GM12892 (cell line): ENCODE data around the gene RIN1.

Source experiments
- DNase-seq: peaks from one replicate; pipeline ENCODE4 v3.0.0; 2011; ENCODE audit not compliant: insufficient read length
- FAIRE-seq: peaks from 2 replicates; lab custom pipeline; 2011; peaks lifted over from hg19 to GRCh38; lab: Jason Lieb, UNC
- POLR2A ChIP-seq: IDR thresholded peaks from 2 replicates; pipeline ENCODE4 v1.6.1; 2011; ENCODE audit warnings: low read depth, low read length, control low read depth
- POLR2AphosphoS5 ChIP-seq: IDR thresholded peaks from 2 replicates; pipeline ENCODE4 v1.6.1; 2011; ENCODE audit warnings: low read depth, low read length, control low read depth
- TAF1 ChIP-seq: IDR thresholded peaks from 2 replicates; pipeline ENCODE4 v1.6.1; 2011; ENCODE audit warnings: low read depth, mild to moderate bottlenecking, control low read depth, low read length, borderline replicate concordance

Gene RIN1

DNA sequence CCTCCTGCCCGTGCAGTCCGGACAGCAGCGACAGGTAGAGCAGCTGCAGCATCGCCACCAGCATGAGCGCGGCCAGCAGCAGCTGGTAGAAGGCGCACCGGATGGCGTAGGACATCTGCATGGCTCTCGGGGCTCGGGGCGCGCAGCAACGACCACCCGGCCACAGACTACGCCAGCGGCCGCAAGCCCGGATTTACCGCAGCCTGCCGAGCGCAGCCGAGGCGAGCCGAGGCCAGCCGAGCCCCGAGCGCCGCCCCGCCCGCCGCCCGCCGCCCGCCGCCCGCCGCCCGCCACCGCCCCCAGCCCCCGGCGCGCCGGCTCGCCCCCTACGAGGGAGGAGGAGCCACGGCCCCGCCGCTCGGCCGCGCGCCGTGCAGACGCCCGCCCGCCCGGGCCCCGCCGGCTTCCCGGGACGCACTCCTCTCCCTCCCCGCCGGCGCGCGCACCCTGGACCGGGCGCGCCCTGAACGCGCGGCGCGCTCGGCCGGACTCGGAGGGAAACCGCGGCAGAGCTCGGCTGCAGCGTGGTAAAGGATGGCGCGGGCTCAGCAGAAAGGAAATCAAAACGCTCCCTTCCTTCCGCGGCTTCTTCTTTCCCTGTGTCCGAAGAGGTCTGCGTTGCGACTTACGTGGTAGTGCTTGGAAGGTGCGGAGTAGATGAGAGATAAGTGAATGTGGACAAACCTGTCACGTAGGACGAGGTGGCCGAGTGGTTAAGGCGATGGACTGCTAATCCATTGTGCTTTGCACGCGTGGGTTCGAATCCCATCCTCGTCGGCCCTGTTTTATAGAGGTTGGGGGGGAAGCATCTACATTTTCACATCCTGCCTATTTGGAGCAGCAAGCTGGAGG, 11.4 kb upstream of the RIN1 start, which contains the start of gene B4GAT1:
Gene B4GAT1, minus strand, starts transcription at position 205 of the 852 bp plus-strand sequence. Its CDS starts 84 bp downstream, at position 121.
- peak; percentile 63 for DNase-seq
- peak; percentile 84 for FAIRE-seq
- TF ChIP-seq POLR2A (peak; percentile 67; the same call in 1 of the 2 replicates), POLR2AphosphoS5 (peak; percentile 14; the same call in 1 of the 2 replicates), TAF1 (no peak)

- TF ChIP-seq TAF1 (no peak), POLR2AphosphoS5 (no peak)
- FAIRE-seq (peak; percentile 58), DNase-seq (no peak)
Measured at GRCh38 chr11:66346476-66347424, 10.5 kb upstream of the RIN1 start.

GRCh38 chr11:66345316-66345649, 9.0 kb upstream of the RIN1 start:
- DNase-seq: no peak
- TF ChIP-seq POLR2A: no peak
- no peak for TF ChIP-seq TAF1
- TF ChIP-seq POLR2AphosphoS5: no peak
- no peak for FAIRE-seq

GRCh38 chr11:66344550-66345315, 8.5 kb upstream of the RIN1 start, which contains the start of gene BRMS1:
Gene BRMS1, minus strand, starts transcription at chr11:66345104. Its CDS starts 2,870 bp downstream, at chr11:66342234.
- peak; percentile 97 for DNase-seq
- TF ChIP-seq TAF1 (peak; percentile 66; the same call in 1 of the 2 replicates), POLR2A (peak; percentile 97), POLR2AphosphoS5 (peak; percentile 94)
- peak; percentile 99 for FAIRE-seq

GRCh38 chr11:66343176-66343575, 6.9 kb upstream of the RIN1 start:
- no peak for DNase-seq
- no peak for FAIRE-seq
- TF ChIP-seq POLR2A (no peak), POLR2AphosphoS5 (no peak), TAF1 (no peak)

- TF ChIP-seq POLR2AphosphoS5: peak; percentile 41; the same call in 1 of the 2 replicates
- no peak for TF ChIP-seq TAF1
- no peak for FAIRE-seq
- DNase-seq: no peak
Measured at GRCh38 chr11:66341502-66342126, 5.4 kb upstream of the RIN1 start.

- TF ChIP-seq TAF1 (no peak), POLR2A (no peak), POLR2AphosphoS5 (no peak)
- DNase-seq (no peak), FAIRE-seq (no peak)
Measured at GRCh38 chr11:66340596-66341501, 4.6 kb upstream of the RIN1 start.

GRCh38 chr11:66339686-66340483, 3.7 kb upstream of the RIN1 start:
- FAIRE-seq (no peak), DNase-seq (no peak)
- TF ChIP-seq POLR2AphosphoS5 (no peak), TAF1 (no peak), POLR2A (no peak)

- FAIRE-seq: no peak
- DNase-seq: no peak
- TF ChIP-seq POLR2AphosphoS5 (no peak), POLR2A (no peak), TAF1 (no peak)
Measured at GRCh38 chr11:66339162-66339675, 3.0 kb upstream of the RIN1 start.
